ENCODE data around the gene MCCC1.

Gene MCCC1

GRCh38 chr3:183028416-183028815 lies 70.9 kb downstream of the MCCC1 start:
- no peaks in the 10 kb centered on the region for H3K9me3 ChIP-seq
- no peak overlapping the region for H3K4me3 ChIP-seq (ENCODE audit: low read depth in 1 of 2, low read length in 1 of 2)
- H3K36me3 ChIP-seq, result peaks cover 47% of the 10 kb centered on the region
- no peak for TF ChIP-seq CTCF (IDR thresholded peaks at IDR 0.05)
- no peak overlapping the region for H3K27ac ChIP-seq
- no peaks in the 10 kb centered on the region for H3K27me3 ChIP-seq
- H3K4me1 ChIP-seq (ENCODE audit: control insufficient read depth in 1 of 2, insufficient read depth in 1 of 2, low read depth in 1 of 2, low read length in 1 of 2), result no peaks in the 10 kb centered on the region

GRCh38 chr3:183027276-183027675 lies 72.0 kb downstream of the MCCC1 start:
- Histone ChIP-seq H3K36me3 (peaks cover 43% of the 10 kb centered on the region), H3K9me3 (no peaks in the 10 kb centered on the region), H3K4me3 (ENCODE audit: low read depth in 1 of 2, low read length in 1 of 2) (no peak overlapping the region), H3K4me1 (ENCODE audit: control insufficient read depth in 1 of 2, insufficient read depth in 1 of 2, low read depth in 1 of 2, low read length in 1 of 2) (no peaks in the 10 kb centered on the region), H3K27me3 (no peaks in the 10 kb centered on the region), H3K27ac (no peak overlapping the region)
- TF ChIP-seq CTCF (IDR thresholded peaks at IDR 0.05), result no peak

GRCh38 chr3:183022936-183023516 lies 76.3 kb downstream of the MCCC1 start:
- H3K4me1 ChIP-seq (ENCODE audit: control insufficient read depth in 1 of 2, insufficient read depth in 1 of 2, low read depth in 1 of 2, low read length in 1 of 2), result no peaks in the 10 kb centered on the region
- H3K27me3 ChIP-seq, result no peaks in the 10 kb centered on the region
- H3K4me3 ChIP-seq (ENCODE audit: low read depth in 1 of 2, low read length in 1 of 2), result no peak overlapping the region
- peaks cover 54% of the 10 kb centered on the region for H3K36me3 ChIP-seq
- no peaks in the 10 kb centered on the region for H3K9me3 ChIP-seq
- TF ChIP-seq CTCF (IDR thresholded peaks at IDR 0.05), result no peak
- no peak overlapping the region for H3K27ac ChIP-seq

GRCh38 chr3:183018421-183019192 lies 80.7 kb downstream of the MCCC1 start:
- Histone ChIP-seq H3K27me3 (no peaks in the 10 kb centered on the region), H3K4me1 (ENCODE audit: control insufficient read depth in 1 of 2, insufficient read depth in 1 of 2, low read depth in 1 of 2, low read length in 1 of 2) (no peaks in the 10 kb centered on the region), H3K27ac (no peak overlapping the region), H3K9me3 (no peaks in the 10 kb centered on the region), H3K4me3 (ENCODE audit: low read depth in 1 of 2, low read length in 1 of 2) (no peak overlapping the region), H3K36me3 (peaks cover 56% of the 10 kb centered on the region)
- TF ChIP-seq CTCF (IDR thresholded peaks at IDR 0.05), result no peak

GRCh38 chr3:183015185-183015584 lies 84.1 kb downstream of the MCCC1 start:
- Histone ChIP-seq H3K9me3 (no peaks in the 10 kb centered on the region), H3K36me3 (peaks cover 26% of the 10 kb centered on the region), H3K27ac (no peak overlapping the region), H3K4me1 (ENCODE audit: control insufficient read depth in 1 of 2, insufficient read depth in 1 of 2, low read depth in 1 of 2, low read length in 1 of 2) (no peaks in the 10 kb centered on the region), H3K27me3 (no peaks in the 10 kb centered on the region), H3K4me3 (ENCODE audit: low read depth in 1 of 2, low read length in 1 of 2) (no peak overlapping the region)
- TF ChIP-seq CTCF (IDR thresholded peaks at IDR 0.05), result no peak
